ENCODE data around the gene IGSF11. TPM values are rescaled to one million over a fixed set of nuclear protein-coding genes. Genes with fewer than 3 reads are reported as not detected.
A peak's percentile ranks its signal among the peaks of the same experiment; 100 is the strongest.
"Not testable (repeated sequence)": the region's sequence is repeated elsewhere in the genome, so short reads cannot be mapped to it uniquely, and the experiment has no call there.

IGSF11 gene
- 3.1 TPM for total RNA-seq
- long read RNA-seq, partial matches to known transcripts = 0 of 1 reads
- long read RNA-seq, other reads (novel, unspliced or antisense) = 0 of 1 reads

GRCh38 chr3:119034256-119035013 is at the start of gene IGSF11:
Gene IGSF11, minus strand, starts transcription at chr3:119034846. Its CDS starts 264 bp downstream, at chr3:119034582.
- peak; percentile 71 for DNase-seq (ENCODE audit: missing footprints)
- peak; percentile 95 for ATAC-seq
- intact Hi-C loops (cut with DNase I) = loop anchor here (1.0 to 10.0 kb wide), 3 partner anchors 64 to 149 kb away; no protein-coding TSS in a partner anchor

- ATAC-seq = no peak
- no peak for DNase-seq (ENCODE audit: missing footprints)
- intact Hi-C loops (cut with DNase I) = no loop called here
Measured at GRCh38 chr3:119080364-119080763, 45.7 kb upstream of the IGSF11 start.

- intact Hi-C loops (cut with DNase I) = no loop called here
- DNase-seq (ENCODE audit: missing footprints) (no peak), ATAC-seq (no peak)
Measured at GRCh38 chr3:119073258-119074001, 38.8 kb upstream of the IGSF11 start.

GRCh38 chr3:119072451-119072850 is 37.8 kb upstream of the IGSF11 start:
- ATAC-seq; intact Hi-C loops (cut with DNase I); DNase-seq (ENCODE audit: missing footprints): not testable (repeated sequence)

GRCh38 chr3:119069725-119070124 is 35.1 kb upstream of the IGSF11 start:
- intact Hi-C loops (cut with DNase I) = no loop called here
- no peak for ATAC-seq
- no peak for DNase-seq (ENCODE audit: missing footprints)

- no peak for DNase-seq (ENCODE audit: missing footprints)
- ATAC-seq = no peak
Measured at GRCh38 chr3:119063471-119063870, 28.8 kb upstream of the IGSF11 start.

GRCh38 chr3:119062892-119063291 is 28.2 kb upstream of the IGSF11 start:
- no peak for DNase-seq (ENCODE audit: missing footprints)
- ATAC-seq = no peak
- intact Hi-C loops (cut with DNase I) = no loop called here

More at GRCh38 chr3:119063471-119063870, 28.8 kb upstream of the IGSF11 start:
- intact Hi-C loops (cut with DNase I) = no loop called here

- intact Hi-C loops (cut with DNase I) = no loop called here
- DNase-seq (ENCODE audit: missing footprints) (no peak), ATAC-seq (no peak)
Measured at GRCh38 chr3:119044593-119044992, 9.9 kb upstream of the IGSF11 start.

- DNase-seq (ENCODE audit: missing footprints) = no peak
- intact Hi-C loops (cut with DNase I) = no loop called here
Measured at GRCh38 chr3:119042162-119042561, 7.5 kb upstream of the IGSF11 start.

GRCh38 chr3:119035014-119035346 is 334 bp upstream of the IGSF11 start:
- no peak for DNase-seq (ENCODE audit: missing footprints)
- no peak for ATAC-seq
- intact Hi-C loops (cut with DNase I) = loop anchor here (1.0 to 10.0 kb wide), 2 partner anchors 63 to 90 kb away; no protein-coding TSS in a partner anchor

More at GRCh38 chr3:119042162-119042561, 7.5 kb upstream of the IGSF11 start:
- no peak for ATAC-seq

- DNase-seq (ENCODE audit: missing footprints) = no peak
Measured at GRCh38 chr3:119033393-119034255, 1.0 kb downstream of the IGSF11 start.

GRCh38 chr3:119025171-119025795 is 9.4 kb downstream of the IGSF11 start:
- ATAC-seq = no peak
- intact Hi-C loops (cut with DNase I) = no loop called here

More at GRCh38 chr3:119033393-119034255, 1.0 kb downstream of the IGSF11 start:
- ATAC-seq = no peak
- intact Hi-C loops (cut with DNase I) = loop anchor here (1.0 to 10.0 kb wide), 2 partner anchors 89 to 148 kb away; no protein-coding TSS in a partner anchor

GRCh38 chr3:119019767-119020518 is 14.7 kb downstream of the IGSF11 start:
- ATAC-seq (no peak), DNase-seq (ENCODE audit: missing footprints) (no peak)
- intact Hi-C loops (cut with DNase I) = loop anchor here (5.0 kb wide), 1 partner anchor 53 kb away; no protein-coding TSS in a partner anchor

More at GRCh38 chr3:119025171-119025795, 9.4 kb downstream of the IGSF11 start:
- DNase-seq (ENCODE audit: missing footprints) = no peak

GRCh38 chr3:119018690-119019463 is 15.8 kb downstream of the IGSF11 start:
- ATAC-seq (peak; percentile 83), DNase-seq (ENCODE audit: missing footprints) (no peak)
- intact Hi-C loops (cut with DNase I) = loop anchor here (5.0 kb wide), 1 partner anchor 52 kb away; no protein-coding TSS in a partner anchor

GRCh38 chr3:119015942-119016341 is 18.7 kb downstream of the IGSF11 start:
- intact Hi-C loops (cut with DNase I) = loop anchor here (5.0 kb wide), 1 partner anchor 49 kb away; no protein-coding TSS in a partner anchor

GRCh38 chr3:119013951-119014350 is 20.7 kb downstream of the IGSF11 start:
- no peak for DNase-seq (ENCODE audit: missing footprints)
- no peak for ATAC-seq
- intact Hi-C loops (cut with DNase I) = no loop called here

More at GRCh38 chr3:119015942-119016341, 18.7 kb downstream of the IGSF11 start:
- no peak for DNase-seq (ENCODE audit: missing footprints)
- ATAC-seq = no peak

- ATAC-seq = no peak
- intact Hi-C loops (cut with DNase I) = no loop called here
- DNase-seq (ENCODE audit: missing footprints) = no peak
Measured at GRCh38 chr3:119011528-119011927, 23.1 kb downstream of the IGSF11 start.
